Left ventricle myocardium inferior (tissue), 1 donor: ENCODE data around the gene KIF16B. TPM values are rescaled to one million over a fixed set of nuclear protein-coding genes. Genes with fewer than 3 reads are reported as not detected.

Experiments used
- DNase-seq: peaks from one replicate; pipeline ENCODE4 v3.0.0-alpha.2; 2020
- H3K27ac ChIP-seq: fragments of 200-600 bp; replicated peaks from 2 replicates; pipeline ENCODE4 v1.8.0; 2021
- H3K27me3 ChIP-seq: fragments of 200-600 bp; 2 replicates; pipeline ENCODE4 v1.8.0; 2021; ENCODE audit warnings: low read depth
- H3K36me3 ChIP-seq: fragments of 200-600 bp; 2 replicates; pipeline ENCODE4 v1.8.0; 2021
- H3K4me1 ChIP-seq: fragments of 200-600 bp; 2 replicates; pipeline ENCODE4 v1.8.0; 2021
- H3K4me3 ChIP-seq: fragments of 200-600 bp; 2 replicates; pipeline ENCODE4 v1.8.0; 2021; ENCODE audit warnings: mild to moderate bottlenecking, moderate library complexity
- H3K9me3 ChIP-seq: fragments of 200-600 bp; replicated peaks from 2 replicates; pipeline ENCODE4 v1.8.0; 2021
- CTCF ChIP-seq: fragments of 200-600 bp; IDR thresholded peaks from 2 replicates; pipeline ENCODE4 v1.8.0; 2021; ENCODE audit warnings: antibody characterized with exemption, mild to moderate bottlenecking, borderline replicate concordance
- intact Hi-C: fragments of 100-400 bp; cut with micrococcal nuclease; formaldehyde crosslinking; loops from one replicate; pipeline ENCODE4 v1.11.0; 2022
- total RNA-seq: library from RNA; stranded (reverse); fragmentation: NEBNext Ultra II Directional; extraction: Animal tissue kit (Norgen Biotek cat#: 25700); gene quantifications from one replicate; pipeline ENCODE4 v1.2.1, GENCODE V29; 2021
- donor health status: DM: no; HTN: yes; CAD: no; lungs with severe emphysema.

KIF16B gene
- total RNA-seq, 1 donor from 2014 or later, result 16.4 TPM

DNA sequence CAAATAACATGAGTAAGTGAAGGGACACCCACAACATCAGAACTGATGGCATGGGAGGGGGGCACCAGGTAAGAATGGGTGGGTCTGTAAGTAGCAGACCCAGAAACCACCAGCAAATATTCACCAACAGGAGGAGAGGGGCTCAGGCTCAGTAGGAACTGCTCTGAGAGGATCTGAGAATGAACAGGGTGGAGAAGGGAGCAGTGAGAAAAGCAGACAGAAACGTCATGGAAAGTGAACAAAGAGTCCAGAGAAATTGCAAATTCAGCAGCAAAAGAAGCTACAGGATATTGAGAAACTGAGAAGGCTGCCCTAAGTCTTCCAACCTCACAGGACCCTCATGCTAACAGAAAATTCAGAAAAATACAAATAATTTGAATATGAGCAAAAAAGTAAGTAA, 121.3 kb downstream of the KIF16B start:
- Histone ChIP-seq H3K36me3 (no peaks in the 10 kb centered on the region), H3K4me1 (no peaks in the 10 kb centered on the region), H3K27me3 (no peaks in the 10 kb centered on the region), H3K27ac (no peak overlapping the region), H3K4me3 (no peak overlapping the region), H3K9me3 (no peaks in the 10 kb centered on the region)
- no peak for TF ChIP-seq CTCF
- no peak for DNase-seq
- intact Hi-C loops, result no loop called here

GRCh38 chr20:16451001-16451400, 122.2 kb downstream of the KIF16B start:
- no peak for TF ChIP-seq CTCF
- intact Hi-C loops, result no loop called here
- H3K27ac ChIP-seq, result no peak overlapping the region

GRCh38 chr20:16446991-16447390, 126.3 kb downstream of the KIF16B start:
- Histone ChIP-seq H3K27me3 (no peaks in the 10 kb centered on the region), H3K36me3 (no peaks in the 10 kb centered on the region), H3K4me3 (no peak overlapping the region), H3K27ac (no peak overlapping the region), H3K9me3 (no peaks in the 10 kb centered on the region), H3K4me1 (peaks cover 15% of the 10 kb centered on the region)
- no peak for DNase-seq
- TF ChIP-seq CTCF, result no peak
- intact Hi-C loops, result no loop called here

More at GRCh38 chr20:16451001-16451400, 122.2 kb downstream of the KIF16B start:
- Histone ChIP-seq H3K4me3 (no peak overlapping the region), H3K4me1 (no peaks in the 10 kb centered on the region), H3K36me3 (no peaks in the 10 kb centered on the region), H3K27me3 (no peaks in the 10 kb centered on the region), H3K9me3 (no peaks in the 10 kb centered on the region)
- DNase-seq, result no peak

GRCh38 chr20:16446246-16446645, 127.0 kb downstream of the KIF16B start:
- H3K4me3 ChIP-seq, result no peak overlapping the region
- DNase-seq, result no peak
- no peak overlapping the region for H3K27ac ChIP-seq
- peaks cover 15% of the 10 kb centered on the region for H3K4me1 ChIP-seq
- no peaks in the 10 kb centered on the region for H3K27me3 ChIP-seq
- intact Hi-C loops, result no loop called here
- TF ChIP-seq CTCF, result no peak
- no peaks in the 10 kb centered on the region for H3K36me3 ChIP-seq
- no peaks in the 10 kb centered on the region for H3K9me3 ChIP-seq

DNA sequence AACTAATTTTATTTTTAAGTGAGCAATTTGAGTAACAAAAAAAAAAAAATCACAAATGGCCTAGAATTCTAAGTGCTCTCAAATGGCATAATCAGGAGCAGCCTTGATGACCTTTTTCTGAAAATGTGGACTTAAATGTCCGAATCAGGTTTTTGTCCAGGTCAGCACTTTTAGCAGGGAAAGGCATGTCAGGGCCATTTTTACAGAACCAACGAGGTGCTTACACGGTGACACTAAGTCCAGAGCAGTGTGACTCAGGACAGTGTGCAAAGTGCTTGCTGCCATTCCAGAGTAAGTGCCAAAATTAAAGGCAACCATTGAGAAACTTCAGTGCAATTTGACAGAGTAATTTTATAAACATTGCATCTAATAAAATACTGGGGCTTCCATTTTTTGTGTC, 127.8 kb downstream of the KIF16B start:
- Histone ChIP-seq H3K27ac (no peak overlapping the region), H3K36me3 (no peaks in the 10 kb centered on the region), H3K27me3 (no peaks in the 10 kb centered on the region), H3K4me1 (peaks cover 15% of the 10 kb centered on the region), H3K4me3 (no peak overlapping the region), H3K9me3 (no peaks in the 10 kb centered on the region)
- no peak for DNase-seq
- no peak for TF ChIP-seq CTCF
- intact Hi-C loops, result no loop called here
